NCI-H1930 (cell line): ENCODE results near the gene LRFN2.
A peak's percentile ranks its signal among the peaks of the same experiment; 100 is the strongest.

Experiments used
- DNase-seq, 2 experiments: peaks; one replicate each; lab custom pipeline; 2025; lab: John Stamatoyannopoulos, UW

LRFN2 gene

DNA sequence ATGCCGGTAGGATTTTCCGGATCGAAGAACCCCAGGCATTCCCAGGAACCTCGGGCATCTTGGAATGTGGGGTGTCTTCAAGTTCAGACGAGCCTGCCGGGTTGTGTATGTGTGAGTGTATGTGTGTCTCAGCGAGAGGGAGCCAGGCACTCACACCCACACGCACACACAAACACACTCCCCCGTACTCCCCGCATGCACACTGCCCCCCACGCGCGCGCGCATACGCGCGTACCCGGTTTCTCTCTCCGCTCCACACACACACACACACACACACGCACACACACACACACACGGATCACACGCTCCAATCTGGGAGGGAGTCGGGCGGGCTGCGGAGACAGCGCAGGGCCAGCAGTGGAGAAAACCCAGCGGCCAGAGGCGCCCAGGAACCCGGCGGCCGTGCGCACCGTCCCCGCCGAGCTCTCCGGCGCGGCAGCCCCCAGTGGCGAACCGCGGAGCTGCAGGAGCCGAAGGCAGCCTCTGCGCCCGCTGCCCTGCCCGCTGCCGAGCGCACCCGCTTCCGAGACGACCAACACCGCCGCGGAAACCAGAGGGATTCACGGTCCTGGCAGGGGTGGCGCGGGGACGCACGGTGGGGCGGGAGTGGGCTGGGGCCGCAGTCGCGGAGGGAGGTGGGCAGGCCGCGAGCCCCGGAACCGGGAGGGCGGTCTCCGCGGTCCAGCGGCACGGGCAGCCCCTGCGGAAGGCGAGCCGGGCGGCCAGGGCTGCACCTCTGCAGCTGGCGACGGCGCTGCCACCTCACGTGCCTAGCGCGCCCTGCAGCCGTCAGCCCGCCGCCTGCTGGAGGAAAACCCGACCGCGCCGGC is at the start of gene LRFN2:
Gene LRFN2 (minus strand): TSS at position 125 of the 830 bp plus-strand sequence.
- peak; percentile 61 to 69 for DNase-seq

- DNase-seq = no peak
Measured at GRCh38 chr6:40634429-40634828, 47.3 kb upstream of the LRFN2 start.

DNA sequence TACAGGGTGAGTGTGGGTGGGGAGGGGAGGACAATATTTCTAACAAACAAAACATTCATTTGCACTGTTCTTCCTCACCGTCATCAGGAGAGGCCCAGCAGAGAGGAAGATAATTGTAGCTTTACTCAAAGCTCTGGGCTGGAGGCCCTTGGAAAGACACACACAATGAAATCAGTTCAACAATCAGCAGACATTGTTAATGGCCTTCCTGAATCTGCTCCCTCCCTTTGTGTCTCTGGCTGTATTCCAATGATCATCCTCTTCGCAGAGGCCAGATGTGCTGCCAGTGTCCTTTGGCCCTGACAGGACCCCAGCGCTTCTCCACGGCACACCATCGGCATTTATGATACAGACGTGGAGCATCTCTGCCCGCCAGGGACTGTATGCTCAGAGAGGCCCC is 44.6 kb upstream of the LRFN2 start:
- DNase-seq = peak in 1 of 2 experiments; percentile 19

DNA sequence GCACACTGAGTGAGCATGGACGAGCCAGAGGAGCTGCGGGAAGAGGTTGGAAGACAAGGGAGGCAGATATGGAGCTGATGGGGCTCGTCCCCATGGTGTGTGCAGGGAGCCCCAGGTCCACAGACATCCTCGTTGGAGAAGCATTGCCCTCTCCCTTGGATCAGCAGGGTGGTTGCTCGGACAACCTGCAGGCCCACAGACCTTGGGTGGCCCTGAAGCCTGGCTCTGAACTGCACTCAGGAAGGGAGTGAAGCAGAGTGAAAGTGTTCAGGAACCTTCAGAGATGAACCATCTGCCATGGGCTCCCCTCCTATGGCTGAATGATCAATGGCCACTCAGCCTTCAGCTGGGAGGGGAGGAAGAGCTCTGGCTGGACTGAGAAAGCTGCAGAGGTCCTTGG is 43.3 kb upstream of the LRFN2 start:
- DNase-seq = no peak

DNA sequence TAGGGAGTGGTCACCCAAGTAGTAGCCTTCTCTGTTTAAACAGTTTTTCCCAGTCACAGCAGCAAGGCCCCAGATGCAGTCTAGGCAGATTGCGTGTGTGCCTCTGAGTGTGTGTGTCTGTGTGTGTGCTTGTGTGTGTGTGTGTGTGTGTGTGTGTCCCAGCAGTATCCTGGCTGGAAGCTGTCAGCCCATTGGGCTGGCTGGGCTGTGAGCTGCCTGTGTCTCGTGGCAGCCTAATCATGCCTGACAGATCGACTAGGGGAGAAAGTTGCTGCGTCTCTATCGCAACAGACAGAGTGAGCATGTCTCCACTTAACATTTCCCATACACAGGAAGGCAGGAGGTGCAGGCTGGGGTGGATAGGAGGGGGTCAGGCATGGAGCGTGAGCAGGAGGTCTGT is 42.9 kb upstream of the LRFN2 start:
- DNase-seq = no peak

DNA sequence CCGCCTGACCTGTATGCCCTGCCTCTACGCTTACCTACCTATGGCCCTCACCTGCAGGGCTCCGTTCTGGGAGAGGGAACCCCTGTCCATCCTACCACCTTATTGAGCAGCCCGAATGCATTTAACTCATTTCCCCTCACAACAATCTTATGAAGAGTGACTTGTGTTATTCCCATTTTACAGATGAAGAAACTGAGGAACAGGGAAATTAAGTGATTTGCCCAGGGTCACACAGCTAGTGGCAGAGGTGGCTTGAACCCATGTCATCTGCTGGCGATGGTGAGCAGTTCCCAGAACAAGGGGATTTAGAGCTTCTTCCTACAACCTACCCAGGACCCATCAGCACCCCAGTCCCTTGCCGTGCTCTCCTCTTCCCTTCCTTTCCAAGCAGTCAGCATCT is 42.3 kb upstream of the LRFN2 start:
- no peak for DNase-seq

DNA sequence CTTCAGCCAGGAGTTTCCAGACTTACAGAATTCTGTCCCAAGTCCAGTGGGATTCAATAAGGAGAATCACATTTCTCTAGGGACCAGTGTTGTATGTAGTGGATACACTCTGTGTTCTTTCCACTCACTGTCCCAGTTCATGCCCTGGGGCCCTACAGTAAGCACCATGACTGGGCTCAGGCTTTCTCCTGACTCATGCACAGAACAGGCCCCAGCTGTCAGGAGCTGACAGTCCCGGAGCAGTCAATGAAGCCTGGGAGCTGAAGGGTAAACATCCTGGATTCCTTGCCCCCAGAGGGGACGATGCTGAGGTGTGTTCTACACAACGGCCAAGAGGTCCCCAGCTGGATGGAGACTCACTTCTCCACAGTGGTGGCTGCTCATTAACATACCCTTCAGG is 40.2 kb upstream of the LRFN2 start:
- DNase-seq = no peak

DNA sequence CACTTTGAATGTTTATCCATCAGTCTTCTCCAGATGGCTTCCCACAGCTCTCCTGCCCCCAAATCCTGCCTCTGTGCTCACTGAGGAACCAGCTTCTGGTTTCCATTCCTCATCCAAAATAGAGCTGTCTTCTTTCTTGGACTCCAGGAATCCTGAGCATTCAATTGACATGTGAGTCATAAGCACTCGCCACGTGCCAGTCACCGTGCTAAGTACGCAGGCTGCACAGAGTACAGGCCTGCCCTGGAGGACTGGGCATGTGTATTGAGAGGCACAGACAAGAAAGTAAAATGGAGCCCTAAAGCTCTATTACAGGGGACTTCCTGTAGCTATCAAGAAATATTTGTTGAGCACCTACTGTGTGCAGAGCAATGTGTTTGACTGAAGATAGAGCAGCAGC is 39.7 kb upstream of the LRFN2 start:
- no peak for DNase-seq

DNA sequence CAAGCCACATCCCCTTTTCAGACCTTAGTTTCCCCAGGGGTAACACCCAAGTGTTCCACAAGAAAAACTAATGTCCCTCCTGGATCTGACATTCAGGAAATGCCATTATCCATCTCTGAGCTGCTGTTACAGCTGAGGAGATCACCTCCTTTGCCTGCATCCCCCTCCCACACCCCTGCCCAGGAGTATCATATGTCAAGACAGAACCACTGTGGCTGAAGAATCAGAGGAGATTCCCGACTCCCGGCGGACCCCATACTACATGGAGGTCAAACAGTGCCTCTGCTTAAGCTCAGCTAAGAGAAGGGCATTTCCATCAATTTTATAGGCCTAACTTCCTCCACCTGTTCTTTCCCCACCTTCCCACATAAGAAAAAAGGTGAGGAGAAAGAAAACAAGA is 36.8 kb upstream of the LRFN2 start:
- DNase-seq = no peak

DNA sequence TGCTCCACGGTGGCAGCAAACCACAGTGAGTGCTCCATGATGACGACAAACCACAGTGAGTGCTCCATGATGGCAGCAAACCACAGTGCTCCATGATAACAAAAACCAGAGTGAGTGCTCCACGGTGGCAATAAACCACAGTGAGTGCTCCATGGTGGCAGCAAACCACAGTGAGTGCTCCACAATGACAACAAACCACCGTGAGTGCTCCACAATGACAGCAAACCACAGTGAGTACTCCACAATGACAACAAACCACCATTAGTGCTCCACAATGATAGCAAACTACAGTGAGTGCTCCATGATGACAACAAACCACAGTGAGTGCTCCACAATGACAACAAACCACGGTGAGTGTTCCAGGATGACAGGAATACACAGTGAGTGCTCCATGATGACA is 36.0 kb upstream of the LRFN2 start:
- DNase-seq = no peak

GRCh38 chr6:40620574-40621240 is 33.5 kb upstream of the LRFN2 start:
- DNase-seq = no peak

GRCh38 chr6:40614671-40615070 is 27.5 kb upstream of the LRFN2 start:
- no peak for DNase-seq

DNA sequence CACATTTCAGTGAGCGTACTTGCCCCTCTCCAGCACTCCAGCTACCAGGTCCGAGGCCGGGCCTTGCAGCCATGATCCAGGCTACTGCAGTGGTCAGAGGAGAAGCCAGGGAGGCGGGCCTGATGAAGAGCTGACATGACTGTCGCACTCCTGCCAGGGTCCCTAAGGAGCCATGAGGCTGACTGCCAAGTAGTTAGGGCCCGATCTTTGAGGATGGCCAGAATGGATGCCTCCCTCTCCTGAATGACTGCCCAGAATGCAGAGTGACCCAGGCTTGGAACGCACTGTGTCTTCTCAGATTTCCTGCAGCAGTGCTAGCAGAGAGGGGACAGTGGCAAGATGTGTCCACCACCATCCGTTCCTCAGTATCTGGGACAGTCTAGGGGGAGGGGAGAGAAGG is 24.7 kb upstream of the LRFN2 start:
- no peak for DNase-seq

GRCh38 chr6:40611434-40611833 is 24.3 kb upstream of the LRFN2 start:
- no peak for DNase-seq

- DNase-seq = no peak
Measured at GRCh38 chr6:40610229-40610628, 23.1 kb upstream of the LRFN2 start.

- DNase-seq = no peak
Measured at GRCh38 chr6:40606981-40607380, 19.8 kb upstream of the LRFN2 start.

GRCh38 chr6:40606526-40606925 is 19.4 kb upstream of the LRFN2 start:
- no peak for DNase-seq

DNA sequence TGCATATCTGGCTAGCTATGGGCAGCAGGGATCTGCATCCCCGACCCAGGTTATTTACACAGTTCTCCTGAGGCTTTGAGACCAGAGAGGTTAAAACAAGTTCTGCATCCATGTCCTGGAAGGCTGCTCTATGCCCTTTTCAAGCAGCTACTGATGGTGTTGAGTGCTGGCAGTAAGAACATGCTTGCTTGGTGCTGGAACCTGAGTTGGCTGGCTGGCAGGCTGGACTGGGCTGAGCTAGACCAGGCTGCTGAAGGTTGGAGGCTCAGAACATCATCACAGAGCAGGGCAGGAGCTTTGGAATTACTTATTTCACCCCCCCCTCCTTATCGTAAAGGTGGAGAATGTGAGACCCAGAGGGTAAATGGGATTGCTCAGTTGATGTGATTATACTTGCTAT is 16.9 kb upstream of the LRFN2 start:
- DNase-seq = no peak

GRCh38 chr6:40599555-40599954 is 12.4 kb upstream of the LRFN2 start:
- no peak for DNase-seq

GRCh38 chr6:40598516-40598915 is 11.4 kb upstream of the LRFN2 start:
- DNase-seq = no peak

- no peak for DNase-seq
Measured at GRCh38 chr6:40597301-40597700, 10.1 kb upstream of the LRFN2 start.

DNA sequence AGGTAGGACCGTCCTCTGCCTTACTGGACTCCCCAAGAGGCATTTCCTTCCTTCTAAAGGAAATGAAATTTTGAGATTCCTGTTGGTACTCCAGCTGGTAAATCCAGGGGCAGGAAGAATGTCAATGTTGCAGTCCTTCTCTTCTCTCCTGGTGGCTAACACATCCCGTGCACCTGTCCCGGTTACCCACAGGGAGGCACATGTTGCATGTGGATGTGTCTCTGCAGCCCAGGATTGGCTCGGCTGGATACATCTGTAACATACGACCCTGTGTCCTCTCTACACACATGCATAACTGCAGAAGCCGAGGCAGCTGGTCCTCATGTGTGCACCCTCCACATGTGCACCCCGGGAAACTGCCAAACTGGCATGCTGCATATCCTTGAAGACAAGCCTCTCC is 1.3 kb upstream of the LRFN2 start:
- no peak for DNase-seq

DNA sequence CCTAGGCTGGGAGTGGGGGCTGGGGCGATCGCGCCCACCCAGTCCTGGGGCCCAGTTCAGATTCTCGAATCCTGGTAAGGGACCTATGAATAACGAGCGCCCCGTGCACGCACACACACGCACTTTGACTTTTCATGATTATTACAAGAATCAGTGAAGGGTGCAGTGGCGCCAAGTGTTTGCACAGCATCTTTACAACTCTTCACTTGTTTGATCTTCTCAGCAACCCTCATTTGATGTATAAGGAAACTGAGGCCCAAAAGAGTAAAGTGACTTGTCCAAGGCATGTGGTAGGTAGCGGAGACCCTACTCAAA is 863 bp upstream of the LRFN2 start:
- no peak for DNase-seq
